Adrenal gland (tissue), 12 donors: Measurements from ENCODE around the gene SLC37A1. TPM values are rescaled to one million over a fixed set of nuclear protein-coding genes. Genes with fewer than 3 reads are reported as not detected.

Experiments used
- DNase-seq, 7 donors: peaks; one replicate each; pipeline ENCODE4 v3.0.0-alpha.2; 2019 to 2020
- H3K27ac ChIP-seq, 5 donors: fragments of 200-600 bp; sonication (generic) in 4 of 5; 1 replicate in 3 of 5; 2 replicates in 2 of 5; pipeline versions ENCODE4 v1.5.1 to v1.8.0; 2016 to 2020; ENCODE audit warnings: mild to moderate bottlenecking in 1 of 5
- H3K27me3 ChIP-seq: fragments of 200-600 bp; 2 replicates; pipeline ENCODE4 v1.8.0; 2021
- H3K36me3 ChIP-seq, 2 donors: fragments of 200-600 bp; replicated peaks in 1 of 2; 1 replicate in 1 of 2; 2 replicates in 1 of 2; pipeline versions ENCODE4 v1.5.1 to v1.8.0; 2018 to 2022
- H3K4me1 ChIP-seq, 2 donors: fragments of 200-600 bp; replicated peaks in 1 of 2; 1 replicate in 1 of 2; 2 replicates in 1 of 2; pipeline versions ENCODE4 v1.5.1 to v1.8.0; 2018 to 2021
- H3K4me3 ChIP-seq, 4 donors: fragments of 200-600 bp; sonication (generic) in 3 of 4; one replicate each; pipeline ENCODE4 v1.5.1; 2016 to 2018
- H3K9me3 ChIP-seq, 3 donors: fragments of 200-600 bp; sonication (generic) in 1 of 3; replicated peaks in 1 of 3; 1 replicate in 2 of 3; 2 replicates in 1 of 3; pipeline versions ENCODE4 v1.5.1 to v1.8.0; 2016 to 2021
- CTCF ChIP-seq, 6 experiments: fragments of 450-650 bp in 4 of 6; fragments of 200-600 bp in 2 of 6; sonication (generic) in 1 of 6; IDR thresholded peaks; 1 replicate in 5 of 6; 2 replicates in 1 of 6; pipeline versions ENCODE4 v1.5.1 to v1.8.0; 2016 to 2021; ENCODE audit warnings: antibody characterized with exemption in 6 of 6, mild to moderate bottlenecking in 2 of 6, moderate library complexity in 1 of 6
- POLR2A ChIP-seq, 2 donors: fragments of 450-650 bp; IDR thresholded peaks; one replicate each; pipeline ENCODE4 v1.6.1; 2017; ENCODE audit warnings: antibody characterized with exemption in 2 of 2, mild to moderate bottlenecking in 2 of 2, moderate library complexity in 1 of 2
- WGBS, 4 donors: extraction: QIAGEN DNeasy Blood & Tissue Kit in 2 of 4; methylation state at CpG; one replicate each; pipeline versions ENCODE4 v1.1.5 to v1.1.7; 2013 to 2017; 5-methylcytosine and 5-hydroxymethylcytosine counted together
- intact Hi-C, 2 donors: fragments of 100-400 bp; cut with DNase I; formaldehyde crosslinking; loops; one replicate each; pipeline versions ENCODE4 v1.14.1 to v1.15.0; 2022 to 2023
- polyA plus RNA-seq, 3 donors: library from polyadenylated mRNA; stranded (reverse); fragments of 200-250 nt in 2 of 3; fragments of 350-450 nt in 1 of 3; fragmentation: Illumina TruSeq in 1 of 3; extraction: RNeasy Lipid Tissue Mini Kit (QIAGEN cat#74804) in 1 of 3; gene quantifications; one replicate each; pipeline ENCODE4 v1.2.3, GENCODE V29; 2013 to 2014
- total RNA-seq, 9 donors: library from RNA; depleted of rRNA in 4 of 9; stranded (reverse); fragments of >200 nt in 4 of 9; fragments of 120-200 nt in 1 of 9; fragmentation: NEBNext Ultra II Directional in 1 of 9; extraction: Animal tissue kit (Norgen Biotek cat#: 25700) in 1 of 9; gene quantifications; one replicate each; pipeline versions ENCODE4 v1.1.0 to v1.2.4, GENCODE V29; 2013 to 2023
- donor health status: healthy with polysubstance abuse.
- donor health status: Bipolar disorder and iron deficiency.
- donor health status: DM: yes; HTN: yes; CAD: no.
- donor health status: DM: no; HTN: no; CAD: no.
- donor health status: DM: no; HTN: no; CAD: no.
- donor health status: DM: yes; HTN: yes; CAD: no.

Gene SLC37A1
- total and polyA plus RNA-seq, 12 donors, result 4.8 to 27.2 (median 16.3) TPM

DNA sequence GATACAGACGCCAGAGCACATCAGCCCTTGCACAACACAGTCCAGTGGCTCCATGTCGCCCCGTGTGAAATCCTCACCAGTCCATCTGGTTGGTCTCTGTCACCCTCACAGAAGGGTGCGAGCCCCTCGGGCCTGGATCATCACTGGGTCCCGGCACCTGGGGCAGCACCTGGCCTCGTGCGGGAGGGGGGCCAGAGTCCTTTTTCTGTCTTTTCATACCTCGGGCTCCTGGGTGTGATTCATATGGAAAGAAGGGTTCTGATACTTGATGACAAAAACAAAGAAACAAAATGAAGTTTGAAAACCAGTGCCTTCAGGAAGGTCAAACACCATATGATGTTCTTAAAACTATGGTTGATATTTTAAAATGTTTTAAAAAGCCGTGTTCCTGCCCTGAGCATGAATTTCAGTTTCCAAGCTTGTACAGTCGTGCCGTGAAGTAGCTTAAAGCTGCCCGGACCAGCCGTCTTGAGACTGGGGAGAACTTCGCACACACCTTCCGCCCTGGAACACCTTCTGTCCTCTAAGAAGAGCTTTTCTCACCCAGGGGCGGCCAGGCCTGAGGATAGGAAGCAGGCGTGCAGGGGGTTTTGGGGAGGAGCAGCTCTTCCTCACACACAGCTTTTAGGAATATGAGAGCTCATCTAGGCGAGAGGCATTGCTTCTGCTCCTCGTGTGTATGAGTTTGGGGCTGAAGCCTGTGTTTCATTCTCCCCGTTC lies 35.2 kb downstream of the SLC37A1 start:
- 85 to 96% (median 88%) methylated on average over 20 to 21 of the region's 21 CpGs for WGBS, 4 donors
- H3K36me3 ChIP-seq, result peaks cover 0 to 37% of the 10 kb centered on the region in 2 donors
- H3K27me3 ChIP-seq, result no peaks in the 10 kb centered on the region
- no peak overlapping the region for H3K27ac ChIP-seq
- no peaks in the 10 kb centered on the region for H3K9me3 ChIP-seq
- intact Hi-C loops, result loop anchor here in 1 of 2 donors (10.0 kb wide), 1 partner anchor 46 kb away; no protein-coding TSS in a partner anchor
- no peak for DNase-seq
- TF ChIP-seq POLR2A (IDR thresholded peaks at IDR 0.05) (no peak), CTCF (IDR thresholded peaks at IDR 0.05) (no peak)
- H3K4me3 ChIP-seq, result no peak overlapping the region
- H3K4me1 ChIP-seq, result no peaks in the 10 kb centered on the region

DNA sequence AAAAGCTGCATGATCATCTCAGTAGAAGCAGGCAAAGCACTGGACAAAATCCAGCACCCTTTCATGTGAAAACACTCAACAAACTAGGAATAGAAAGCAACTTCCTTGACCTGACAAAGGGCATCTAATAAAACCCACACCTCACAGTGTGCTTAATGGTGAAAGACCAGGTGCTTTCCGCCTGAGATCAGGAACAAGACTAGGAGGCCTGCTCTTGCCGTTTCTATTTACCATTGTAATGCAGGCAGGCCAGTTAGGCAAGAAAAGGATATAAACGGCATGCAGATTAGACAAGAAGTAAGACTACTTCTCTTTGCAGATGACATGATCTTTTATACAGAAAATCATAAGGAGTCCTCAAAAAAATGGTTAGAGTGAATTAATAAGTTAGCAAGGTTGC lies 37.2 kb downstream of the SLC37A1 start:
- no peak for DNase-seq
- Histone ChIP-seq H3K27me3 (no peaks in the 10 kb centered on the region), H3K27ac (no peak overlapping the region), H3K36me3 (peaks cover 0 to 29% of the 10 kb centered on the region in 2 donors), H3K4me3 (no peak overlapping the region), H3K9me3 (no peaks in the 10 kb centered on the region), H3K4me1 (no peaks in the 10 kb centered on the region)
- intact Hi-C loops, result no loop called here
- WGBS, 4 donors, result 89 to 95% (median 91%) methylated on average over 3 of the region's 3 CpGs
- TF ChIP-seq CTCF (IDR thresholded peaks at IDR 0.05), result no peak
- no peak for TF ChIP-seq POLR2A (IDR thresholded peaks at IDR 0.05)

- peaks cover 0 to 10% of the 10 kb centered on the region in 2 donors for H3K36me3 ChIP-seq
- H3K4me1 ChIP-seq, result no peaks in the 10 kb centered on the region
- DNase-seq, result peak in 3 of 7 donors; percentile 9 to 12 (median 11)
- no peak overlapping the region for H3K4me3 ChIP-seq
- no peak overlapping the region for H3K27ac ChIP-seq
- H3K27me3 ChIP-seq, result no peaks in the 10 kb centered on the region
- 89 to 90% (median 89%) methylated on average over 13 of the region's 13 CpGs for WGBS, 4 donors
- H3K9me3 ChIP-seq, result no peaks in the 10 kb centered on the region
- TF ChIP-seq CTCF (IDR thresholded peaks at IDR 0.05) (no peak), POLR2A (IDR thresholded peaks at IDR 0.05) (no peak)
- intact Hi-C loops, result no loop called here
Measured at GRCh38 chr21:42552407-42553336, 39.0 kb downstream of the SLC37A1 start.

DNA sequence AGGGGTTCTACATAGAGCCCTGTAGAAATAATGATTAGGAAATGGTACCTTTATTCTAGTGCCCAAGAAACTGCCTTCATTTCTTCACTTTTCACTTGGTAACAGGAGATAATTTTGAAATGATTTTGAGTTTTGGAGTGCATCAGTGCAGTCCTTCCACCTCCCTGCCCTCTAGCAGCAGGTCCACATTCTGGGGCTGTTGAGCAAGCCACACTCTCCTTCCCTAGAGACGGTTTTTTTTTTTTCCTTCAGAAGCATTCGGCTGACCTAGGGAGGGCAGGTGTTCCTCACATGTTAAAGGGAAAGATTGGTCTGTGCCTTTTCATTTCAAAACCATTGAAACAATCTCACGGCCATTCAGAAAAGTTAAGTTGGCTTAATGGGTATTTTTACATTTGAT lies 39.8 kb downstream of the SLC37A1 start:
- H3K9me3 ChIP-seq, result no peaks in the 10 kb centered on the region
- no peak overlapping the region for H3K27ac ChIP-seq
- no peak overlapping the region for H3K4me3 ChIP-seq
- 78 to 90% (median 82%) methylated on average over 3 of the region's 3 CpGs for WGBS, 4 donors
- H3K4me1 ChIP-seq, result no peaks in the 10 kb centered on the region
- no peaks in the 10 kb centered on the region for H3K27me3 ChIP-seq
- TF ChIP-seq CTCF (IDR thresholded peaks at IDR 0.05), result no peak
- no peak for TF ChIP-seq POLR2A (IDR thresholded peaks at IDR 0.05)
- H3K36me3 ChIP-seq, result peaks cover 0 to 4% of the 10 kb centered on the region in 2 donors
- intact Hi-C loops, result no loop called here
- peak in 1 of 7 donors; percentile 20 for DNase-seq
